OCI-LY7 (cell line): ENCODE results near the gene FZD7.

Source experiments
- CTCF ChIP-seq: fragments of 200-600 bp; sonication (generic); conservative IDR thresholded peaks from 2 replicates; pipeline ENCODE4 v1.5.1; 2014; ENCODE audit warnings: mild to moderate bottlenecking, antibody characterized with exemption, low read length, moderate library complexity, mixed read lengths
- EZH2phosphoT487 ChIP-seq: fragments of 200-600 bp; sonication (generic); IDR thresholded peaks from 2 replicates; pipeline ENCODE4 v1.6.1; 2018; ENCODE audit warnings: low read depth, borderline replicate concordance, mild to moderate bottlenecking, mixed run types, antibody characterized with exemption, low read length, moderate library complexity, mixed read lengths

- no peak for TF ChIP-seq CTCF
- no peak for TF ChIP-seq EZH2phosphoT487
Measured at GRCh38 chr2:202015471-202015870, 18.2 kb upstream of the FZD7 start.
